Activated CD8-positive, alpha-beta memory T cell treated with anti-CD3 and anti-CD28 coated beads, Interleukin-2, amount 50 U/mL, for 24 hours (primary cell): ENCODE results near the gene CNGB1.
"Not testable (repeated sequence)": the region's sequence is repeated elsewhere in the genome, so short reads cannot be mapped to it uniquely, and the experiment has no call there.

ENCODE experiments used
- DNase-seq: peaks from one replicate; pipeline ENCODE4 v3.0.0-alpha.2; 2020; ENCODE audit errors: extremely low read depth

The CNGB1 gene

DNA sequence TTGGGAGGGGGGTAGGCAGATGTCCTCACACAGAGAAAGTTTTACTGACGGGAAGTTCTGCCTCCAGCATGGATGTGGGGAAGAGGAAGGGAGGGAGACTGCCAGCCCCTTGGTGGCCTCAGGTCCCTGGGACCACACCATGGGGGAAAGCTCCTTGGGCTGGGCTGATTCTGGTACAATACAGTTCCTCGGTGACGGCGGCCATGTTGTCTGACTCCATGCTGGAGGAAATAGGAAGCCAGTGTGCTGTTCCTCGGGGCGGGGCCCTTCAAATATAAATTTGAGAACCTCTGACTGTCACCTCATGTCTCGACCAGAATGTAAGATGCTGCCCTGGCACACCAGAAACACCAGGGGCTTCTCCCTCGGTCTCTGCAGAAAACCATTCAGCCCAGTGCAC lies 66.8 kb downstream of the CNGB1 start:
- no peak for DNase-seq

DNA sequence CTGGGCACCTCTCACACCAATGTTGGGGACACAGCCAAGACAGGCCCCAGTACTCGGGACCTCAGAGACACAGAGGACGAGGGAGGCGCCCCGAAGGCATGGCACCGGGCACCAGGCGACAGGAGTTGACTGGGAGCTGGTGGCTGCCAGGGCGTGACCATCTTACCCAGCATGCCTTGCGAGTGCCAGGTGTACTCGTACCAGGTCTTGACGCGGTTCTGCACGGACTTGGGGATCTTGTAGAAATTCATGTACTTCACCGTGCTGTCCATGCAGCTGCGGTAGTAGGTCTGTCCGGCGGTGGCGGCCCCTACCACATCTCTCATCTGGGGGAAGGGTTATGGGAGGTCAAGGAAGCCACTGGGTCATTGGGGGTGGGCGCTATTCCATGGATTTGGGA lies 67.3 kb downstream of the CNGB1 start:
- DNase-seq = no peak

DNA sequence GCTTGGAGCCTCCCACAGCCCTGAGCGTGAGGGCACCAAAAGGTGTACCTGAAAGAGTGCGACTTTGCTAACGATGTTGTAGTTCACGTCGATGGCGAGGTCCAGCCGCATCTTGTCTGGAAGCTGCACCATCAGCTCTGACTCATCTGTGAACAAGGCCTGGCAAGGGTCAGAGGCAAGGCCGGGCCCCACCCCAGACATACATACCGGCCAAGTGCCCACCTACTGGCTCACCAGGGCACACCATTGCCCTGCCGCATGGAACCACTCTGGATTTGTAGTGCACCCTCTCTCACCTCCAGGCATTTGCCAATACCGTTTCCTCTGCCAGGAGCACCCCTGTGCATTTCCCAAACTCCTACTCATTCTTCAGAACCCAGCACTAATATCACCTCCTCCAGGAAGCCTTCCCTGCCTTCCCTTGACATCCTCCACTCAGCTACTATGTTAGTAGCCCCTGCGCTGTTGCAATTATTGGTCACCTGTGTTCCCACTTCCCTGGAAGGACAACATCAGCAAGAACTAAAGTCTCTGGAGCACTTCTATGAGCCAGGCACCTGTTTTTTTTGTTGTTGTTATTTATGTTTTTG lies 69.4 kb downstream of the CNGB1 start:
- no peak for DNase-seq

DNA sequence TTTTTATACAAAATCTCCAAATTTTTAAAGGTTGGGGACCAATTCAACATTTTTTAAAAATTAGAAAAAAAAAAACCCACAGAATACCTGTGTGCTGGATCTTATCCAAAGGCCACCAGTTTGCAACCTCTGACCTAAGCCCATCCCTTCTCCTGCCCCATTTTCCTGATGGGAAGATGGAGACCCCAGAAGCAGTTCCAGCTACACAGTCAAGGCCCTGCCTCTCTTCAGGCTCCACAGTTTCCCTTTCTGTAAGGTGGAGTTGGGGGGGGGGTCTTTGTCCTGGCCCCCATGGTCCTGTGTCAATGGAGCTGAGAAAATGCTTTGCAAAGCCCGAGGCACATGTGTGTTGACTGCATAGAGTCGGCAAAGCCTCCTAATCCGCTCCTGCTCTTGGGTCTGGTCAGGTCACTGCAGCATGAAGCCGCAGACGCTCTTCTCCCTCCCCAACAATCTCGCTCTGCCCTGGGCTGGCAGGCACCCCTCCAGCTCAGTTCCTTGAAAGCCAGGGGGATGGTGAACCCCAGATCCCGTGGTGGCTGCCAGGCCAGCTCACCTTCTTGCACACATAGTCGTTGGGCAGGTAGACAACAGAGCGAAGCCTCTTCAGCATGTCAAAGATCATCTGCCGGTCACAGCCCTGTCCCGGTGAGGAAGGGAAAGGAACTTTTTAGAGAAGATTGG lies 70.0 kb downstream of the CNGB1 start:
- no peak for DNase-seq

DNA sequence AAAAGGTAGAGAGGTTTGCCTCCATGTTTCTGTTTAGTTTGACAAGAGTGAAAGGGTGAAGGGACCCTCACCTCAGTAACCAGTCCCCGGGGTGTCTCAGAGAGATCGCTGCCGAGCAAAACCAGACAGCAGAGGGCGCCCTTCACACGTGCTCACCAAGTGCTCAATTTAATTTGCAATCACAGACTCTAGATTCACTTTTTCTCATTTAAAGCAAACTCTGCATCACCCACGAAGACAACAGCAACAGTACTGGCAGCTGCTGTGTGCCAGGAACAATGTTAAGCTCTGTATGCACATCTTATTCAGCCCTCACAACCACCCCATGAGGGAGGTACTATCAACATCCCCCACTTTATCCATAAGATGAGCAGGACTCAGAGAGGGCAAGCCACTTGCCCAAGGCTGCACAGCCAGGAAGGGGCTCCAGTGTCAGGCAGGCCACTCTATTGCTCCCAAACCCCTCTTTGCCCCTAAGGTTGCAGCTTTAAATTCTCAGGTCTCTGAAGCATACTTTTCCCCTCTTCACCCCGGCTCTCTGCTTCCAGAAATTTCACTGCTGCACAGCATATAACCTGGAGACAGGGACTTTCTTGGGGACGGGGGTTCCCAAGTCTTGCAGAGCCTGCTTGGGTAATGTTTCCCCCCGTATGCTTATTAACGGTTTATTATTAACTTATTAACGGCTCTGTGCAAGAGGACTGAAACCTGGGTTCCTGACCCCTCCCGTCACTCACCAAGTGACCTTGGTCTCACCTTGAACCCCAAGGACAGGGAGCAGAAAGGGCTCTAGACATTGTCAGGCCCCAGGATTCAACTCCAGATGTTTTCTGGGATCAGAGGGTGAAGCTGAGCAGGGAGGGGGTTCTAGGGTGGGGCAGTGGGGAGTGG lies 70.9 kb downstream of the CNGB1 start:
- peak; percentile 44 for DNase-seq

DNA sequence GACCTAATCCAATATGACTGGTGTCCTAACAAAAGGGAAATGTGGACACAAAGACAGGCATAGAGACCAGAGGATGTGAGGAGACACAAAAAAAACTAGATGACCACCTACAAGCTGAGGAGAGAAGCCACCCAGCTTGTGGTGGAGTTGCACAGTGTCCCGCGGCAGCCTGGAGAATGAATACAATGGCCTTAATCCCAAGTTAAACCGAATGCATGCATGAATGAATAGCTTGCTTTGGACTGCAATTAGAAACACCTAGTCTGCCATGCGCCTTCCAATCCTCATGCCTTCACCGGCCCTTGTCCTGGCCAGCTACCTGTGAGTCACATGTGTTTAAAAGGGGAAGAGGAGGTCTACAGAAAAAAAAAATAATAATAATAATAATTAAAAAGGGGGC lies 72.0 kb downstream of the CNGB1 start:
- no peak for DNase-seq

DNA sequence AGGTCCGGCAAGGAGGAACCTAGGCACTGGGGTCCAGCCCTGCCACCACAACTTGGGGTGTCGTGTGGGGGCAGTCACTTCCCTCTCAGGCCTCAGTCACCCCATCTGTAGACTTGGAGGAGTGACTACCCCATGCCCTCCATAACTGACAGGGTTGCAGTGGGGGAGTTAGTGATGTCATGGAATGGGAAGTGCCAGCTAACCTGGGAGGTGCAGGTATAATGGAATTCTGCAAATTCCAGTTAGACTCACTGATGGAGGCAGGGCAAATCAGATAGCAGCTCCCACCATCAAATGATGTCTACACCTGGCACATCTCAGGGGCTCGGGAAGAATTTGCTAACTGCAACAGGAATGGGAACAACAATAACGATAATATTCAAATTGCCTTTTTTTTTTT lies 72.9 kb downstream of the CNGB1 start:
- no peak for DNase-seq

DNA sequence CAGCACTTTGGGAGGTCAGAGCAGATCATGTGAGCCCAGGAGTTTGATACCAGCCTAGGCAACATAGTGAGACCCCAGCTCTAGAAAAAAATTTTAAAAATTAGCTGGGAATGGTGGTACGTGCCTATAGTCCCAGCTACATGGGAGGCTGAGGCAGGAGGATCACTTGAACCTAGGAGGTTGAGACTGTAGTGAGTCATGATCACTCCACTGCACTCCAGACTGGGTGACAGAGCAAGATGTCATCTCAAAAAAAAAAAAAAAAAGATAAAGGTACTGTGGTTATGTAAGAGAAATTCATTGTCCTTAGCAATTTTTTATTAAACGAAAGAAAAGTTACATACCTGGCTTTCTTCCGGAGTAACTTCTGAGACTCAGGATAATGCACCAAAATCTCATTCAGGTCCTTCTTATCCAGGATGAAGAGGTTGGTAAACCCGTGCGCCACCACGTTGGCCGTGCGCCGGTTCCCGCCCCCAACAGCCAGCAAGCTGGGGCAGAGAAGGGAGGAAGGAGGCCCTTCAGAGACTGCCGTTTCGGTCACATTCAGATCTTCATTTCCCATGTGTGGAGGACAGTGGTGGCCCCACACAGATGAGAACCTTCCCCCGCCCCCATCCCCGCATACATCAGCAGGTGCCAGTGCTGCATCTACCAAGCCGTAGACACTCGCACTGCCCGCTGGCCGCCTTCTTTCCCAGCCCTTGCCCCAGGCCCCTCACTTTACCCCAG lies 73.7 kb downstream of the CNGB1 start:
- no peak for DNase-seq

DNA sequence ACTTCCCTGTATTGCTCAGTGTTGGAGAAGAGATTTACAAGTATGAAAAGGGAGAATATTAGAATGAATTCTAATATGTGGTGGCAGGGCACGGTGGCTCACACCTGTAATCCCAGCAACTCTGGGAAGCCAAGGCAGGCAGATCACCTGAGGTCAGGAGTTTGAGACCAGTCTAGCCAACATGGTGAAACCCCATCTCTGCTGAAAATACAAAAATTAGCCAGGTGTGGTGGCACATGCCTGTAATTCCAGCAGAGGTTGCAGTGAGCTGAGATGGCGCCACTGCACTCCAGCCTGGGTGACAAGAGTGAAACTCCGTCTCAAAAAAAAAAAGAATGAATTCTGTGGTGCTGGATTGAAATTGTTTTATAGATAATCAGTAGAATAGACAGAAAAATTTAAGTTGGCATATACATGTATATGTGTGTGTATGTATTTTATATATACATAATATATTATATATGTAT lies 75.8 kb downstream of the CNGB1 start:
- DNase-seq = not testable (repeated sequence)

DNA sequence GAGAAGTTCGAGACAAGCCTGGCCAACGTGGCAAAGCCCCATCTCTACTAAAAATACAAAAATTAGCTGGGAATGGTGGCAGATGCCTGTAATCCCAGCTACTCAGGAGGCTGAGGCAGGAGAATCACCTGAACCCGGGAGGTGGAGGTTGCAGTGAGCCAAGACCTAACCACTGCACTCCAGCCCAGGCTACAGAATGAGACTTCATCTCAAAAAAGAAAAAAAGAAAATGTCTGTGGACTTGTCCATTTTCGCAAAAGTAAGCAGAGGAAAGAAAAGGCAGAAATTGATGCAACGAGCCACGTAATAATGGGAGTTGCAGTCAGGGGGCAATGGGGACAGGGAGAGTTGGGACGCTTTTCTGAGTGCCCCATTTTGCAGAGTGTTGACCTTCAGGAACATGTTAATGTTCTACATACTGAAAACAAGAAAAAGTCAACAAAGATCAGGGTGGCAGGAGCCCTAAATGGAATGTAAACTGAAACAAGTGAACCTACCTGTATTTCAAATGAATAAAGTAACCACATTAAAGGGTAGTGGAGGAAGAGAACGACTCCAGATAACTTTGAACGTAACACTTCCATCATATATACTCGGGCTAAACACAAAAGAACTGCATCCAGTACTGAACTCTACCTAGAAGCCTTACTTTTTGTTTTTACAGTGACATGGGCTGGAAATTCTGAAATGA lies 76.4 kb downstream of the CNGB1 start:
- no peak for DNase-seq

DNA sequence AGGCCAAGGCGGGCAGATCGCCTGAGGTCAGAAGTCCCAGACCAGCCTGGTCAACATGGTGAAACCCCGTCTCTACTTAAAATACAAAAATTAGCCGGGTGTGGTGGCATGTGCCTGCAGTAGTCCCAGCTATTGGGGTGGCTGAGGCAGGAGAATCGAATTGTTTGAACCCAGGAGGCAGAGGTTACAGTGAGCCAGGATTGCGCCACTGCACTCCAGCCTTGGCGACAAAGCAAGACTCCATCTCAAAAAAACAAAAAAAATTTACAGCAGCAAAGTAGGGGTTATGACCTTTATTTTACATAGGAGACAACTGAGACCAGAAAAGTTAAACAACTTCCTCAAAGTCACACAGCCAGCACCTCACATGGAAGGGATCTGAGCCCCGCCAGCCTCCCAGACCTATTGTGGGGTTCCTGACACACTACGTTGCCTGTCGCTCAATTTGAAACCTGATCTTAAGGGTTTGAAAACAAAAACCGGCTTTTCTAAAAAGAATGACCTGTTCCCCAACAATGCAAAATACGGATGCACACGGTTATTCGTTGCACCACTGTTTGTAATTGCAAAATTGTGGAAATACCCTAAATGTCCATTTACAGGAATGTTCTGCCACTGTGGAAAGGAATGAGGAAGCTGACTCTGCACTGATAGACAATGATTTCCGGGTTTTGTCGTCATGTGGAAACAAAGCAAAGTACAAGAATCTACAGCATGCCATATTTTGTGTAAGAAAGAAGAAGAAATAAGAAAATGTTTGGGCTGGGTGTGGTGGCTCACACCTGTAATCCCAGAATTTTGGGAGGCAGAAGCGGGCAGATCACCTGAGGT lies 77.2 kb downstream of the CNGB1 start:
- no peak for DNase-seq

DNA sequence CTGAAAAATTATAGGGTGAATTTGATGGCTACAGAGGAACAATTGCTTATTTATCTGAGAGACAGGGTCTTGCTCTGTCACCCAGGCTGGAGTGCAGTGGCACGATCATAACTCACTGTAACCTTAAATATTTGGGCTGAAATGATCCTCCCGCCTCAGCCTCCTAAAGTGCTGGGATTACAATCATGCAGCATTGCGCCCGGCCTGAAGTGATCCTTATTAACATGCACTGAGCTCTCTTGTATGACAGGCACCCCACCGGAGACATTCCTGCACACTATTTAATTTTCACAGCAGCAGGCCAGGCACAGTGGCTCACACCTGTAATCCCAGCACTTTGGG lies 77.7 kb downstream of the CNGB1 start:
- DNase-seq = no peak

DNA sequence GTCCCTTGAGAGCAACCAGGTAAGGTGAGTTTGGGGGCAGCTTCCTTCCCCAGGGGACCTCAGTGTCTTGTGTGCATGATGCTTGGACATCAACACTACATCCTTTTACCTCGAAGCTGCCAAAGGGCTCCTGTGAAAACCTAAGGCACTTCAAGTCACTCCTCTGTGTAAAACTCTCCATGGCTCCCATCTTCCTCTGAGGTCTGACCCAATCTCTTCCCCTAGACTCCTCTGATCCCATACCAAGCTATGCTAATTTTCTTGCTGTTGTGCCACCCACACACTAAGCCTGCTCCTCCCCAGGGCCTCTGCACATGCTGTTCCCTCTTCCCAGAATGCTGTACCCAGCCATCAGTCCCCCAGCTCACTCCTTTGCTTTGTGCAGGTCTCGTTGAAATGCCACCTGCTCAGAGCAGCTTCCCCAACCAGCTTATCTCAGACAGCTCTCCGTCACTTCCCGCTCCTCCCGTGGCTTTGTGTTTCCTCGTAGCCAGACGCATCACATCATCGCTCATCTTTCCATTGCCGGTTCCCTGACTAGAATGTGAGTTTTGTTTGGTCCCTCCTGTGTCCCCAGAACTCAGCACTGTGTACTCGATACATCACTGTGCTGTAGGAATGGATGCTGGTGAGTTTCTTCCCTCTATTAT lies 78.4 kb downstream of the CNGB1 start:
- DNase-seq = no peak

DNA sequence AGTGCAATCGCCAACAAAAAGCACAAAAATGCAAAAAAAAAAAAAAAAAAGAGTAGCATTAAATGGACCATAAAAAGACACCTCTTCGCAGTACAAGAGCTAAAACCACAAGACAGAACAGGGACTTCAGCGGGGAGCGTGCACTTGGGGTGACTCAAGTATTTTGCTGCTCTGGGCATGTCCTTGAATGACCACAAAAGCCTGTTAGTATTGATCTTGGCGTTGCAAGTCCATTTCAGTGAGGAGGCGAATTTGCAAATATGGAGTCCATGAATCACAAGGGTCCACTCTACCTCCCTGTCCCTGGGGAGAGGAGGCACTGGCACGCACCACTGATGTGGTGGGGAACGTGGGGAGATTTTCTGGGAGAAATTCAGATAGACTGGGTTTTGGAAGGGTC lies 78.9 kb downstream of the CNGB1 start:
- no peak for DNase-seq

DNA sequence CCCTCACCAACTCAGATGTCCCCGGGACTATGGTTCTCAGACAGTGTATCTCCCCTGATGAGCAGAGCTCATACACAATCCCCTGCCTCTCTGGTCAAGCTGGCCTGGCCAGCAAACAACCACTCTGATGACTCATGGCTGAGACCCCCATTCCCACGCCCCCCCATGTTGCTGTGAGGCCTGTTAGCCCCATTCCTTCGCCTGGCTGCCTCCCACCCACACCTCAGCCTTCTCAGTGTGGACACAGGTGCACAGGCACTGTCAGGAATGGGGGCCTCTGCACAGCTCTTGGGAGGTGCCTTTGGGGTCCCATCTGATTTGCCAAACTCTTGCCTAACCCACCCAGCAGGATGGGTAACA lies 80.2 kb downstream of the CNGB1 start:
- DNase-seq = no peak

DNA sequence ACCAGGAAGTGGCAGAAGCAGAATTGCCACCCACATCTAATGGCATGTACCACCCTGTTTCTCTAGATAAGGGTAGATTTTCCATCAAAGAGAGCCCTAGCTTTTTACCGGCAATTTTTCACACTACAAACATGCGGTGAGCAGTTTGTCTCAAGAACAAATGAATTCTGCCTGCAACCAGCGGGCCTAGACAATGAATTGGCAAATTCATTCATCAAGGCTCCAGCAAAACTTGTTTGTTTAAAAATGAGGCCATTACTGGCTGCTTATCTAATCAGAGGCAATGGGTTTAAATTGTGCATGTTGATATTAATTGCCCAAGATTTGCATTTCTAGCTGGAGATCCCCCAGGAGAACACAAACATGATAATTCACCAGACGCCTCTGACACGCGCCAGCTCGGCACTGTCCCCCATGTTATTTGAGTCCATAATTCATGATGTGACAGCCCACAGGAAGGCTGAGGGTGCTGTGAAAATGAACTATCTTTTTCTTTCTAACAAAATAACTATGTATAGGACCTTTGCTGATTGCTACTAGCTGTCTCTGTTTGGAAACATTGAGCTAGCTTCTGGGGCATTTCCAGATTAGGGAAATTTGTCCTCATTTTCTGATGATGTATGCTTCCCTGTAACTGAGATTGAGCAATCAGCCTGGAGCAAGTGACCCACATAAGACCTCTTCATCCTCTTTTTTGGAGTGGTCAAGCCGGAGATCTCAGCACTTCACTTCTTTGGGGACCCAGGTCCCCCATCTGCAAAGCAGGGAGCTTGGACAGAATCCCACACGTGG lies 80.8 kb downstream of the CNGB1 start:
- no peak for DNase-seq

DNA sequence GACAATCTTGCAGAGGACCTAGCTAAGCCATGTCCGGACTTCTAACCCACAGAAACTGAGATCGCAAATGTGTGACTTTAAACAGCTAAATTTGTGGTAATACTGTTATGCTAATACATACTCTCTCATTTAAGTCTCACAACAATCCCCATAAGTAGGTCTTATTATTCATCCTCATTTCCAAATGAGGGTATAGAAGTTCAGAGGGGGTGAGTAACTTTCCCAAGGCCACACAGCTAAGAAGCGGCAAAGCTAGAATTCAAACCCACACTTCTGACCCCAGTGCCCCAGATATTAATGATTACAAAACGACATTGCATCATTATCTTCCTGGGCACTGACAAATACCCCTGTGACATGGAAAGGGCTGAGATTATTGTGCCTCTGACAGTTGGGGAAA lies 81.4 kb downstream of the CNGB1 start:
- no peak for DNase-seq

DNA sequence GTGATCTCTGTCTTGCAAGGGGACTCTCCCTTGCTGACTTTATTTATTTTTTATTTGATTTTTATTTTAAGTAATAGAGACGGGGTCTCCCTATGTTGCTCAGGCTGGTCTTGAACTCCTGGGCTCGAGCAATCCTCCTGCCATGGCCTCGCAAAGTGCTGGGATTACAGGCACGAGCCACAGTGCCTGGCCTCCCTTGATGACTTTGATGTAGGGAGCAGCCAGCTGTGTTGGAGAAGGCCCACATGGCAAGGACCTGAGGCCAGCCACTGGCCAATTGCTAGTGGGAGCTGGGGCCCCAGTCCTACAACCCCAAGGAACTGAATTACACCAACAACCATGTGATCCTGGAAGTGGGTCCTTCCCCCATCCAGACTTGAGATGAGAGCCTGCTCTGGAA lies 81.8 kb downstream of the CNGB1 start:
- DNase-seq = no peak

DNA sequence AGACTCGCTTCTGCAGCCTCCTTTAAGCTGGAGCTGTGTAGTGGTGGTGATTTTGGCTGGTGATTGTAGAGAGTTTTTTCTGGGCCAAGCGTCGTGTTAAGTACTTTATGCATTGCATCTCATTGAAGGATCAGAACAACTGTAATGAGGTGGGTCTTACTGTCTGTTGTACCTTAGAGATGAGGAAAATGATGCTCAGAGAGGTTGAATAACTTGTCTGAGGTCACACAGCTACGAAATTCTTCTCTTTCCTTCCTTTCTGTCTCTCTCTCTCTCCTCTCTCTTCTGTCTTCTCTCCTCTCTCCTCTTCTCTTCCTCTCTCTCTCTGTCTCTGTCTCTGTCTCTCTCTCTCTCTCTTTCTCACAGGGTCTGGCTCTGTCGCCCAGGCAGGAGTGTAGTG lies 82.8 kb downstream of the CNGB1 start:
- no peak for DNase-seq

DNA sequence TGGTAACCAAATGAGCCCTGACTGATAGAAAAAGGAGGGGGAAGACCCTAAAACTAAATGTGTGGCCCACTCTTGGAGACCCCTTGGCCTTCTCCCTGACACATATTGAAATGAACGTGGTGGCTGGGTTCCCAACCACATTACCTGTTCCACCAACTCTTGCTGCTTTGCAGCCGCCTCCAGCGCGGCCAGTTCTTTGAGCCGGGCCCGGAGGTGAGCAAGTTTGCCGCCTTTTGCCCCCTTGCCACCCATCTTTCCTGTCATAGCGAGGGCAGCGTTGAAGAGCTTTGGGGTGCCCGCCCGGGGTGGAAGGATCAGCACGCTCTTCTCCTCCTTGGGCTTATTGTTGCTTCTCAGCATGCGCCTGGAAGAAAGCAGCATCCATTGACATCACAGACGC lies 83.2 kb downstream of the CNGB1 start:
- no peak for DNase-seq
